Sigmoid colon (tissue), 7 donors: Measurements from ENCODE around the gene IPO11. TPM values are rescaled to one million over a fixed set of nuclear protein-coding genes. Genes with fewer than 3 reads are reported as not detected.

Experiments
- DNase-seq: peaks from one replicate; pipeline ENCODE4 v3.0.0-alpha.2; 2019
- H3K27ac ChIP-seq, 4 donors: fragments of 200-600 bp; sonication (generic); one replicate each; pipeline ENCODE4 v1.5.1; 2016 to 2019; ENCODE audit warnings: mild to moderate bottlenecking in 1 of 4
- H3K27me3 ChIP-seq, 3 donors: fragments of 200-600 bp; sonication (generic); one replicate each; pipeline ENCODE4 v1.5.1; 2019; ENCODE audit warnings: mild to moderate bottlenecking in 1 of 3
- H3K36me3 ChIP-seq, 4 donors: fragments of 200-600 bp; sonication (generic); one replicate each; pipeline ENCODE4 v1.5.1; 2016 to 2019
- H3K4me1 ChIP-seq, 4 donors: fragments of 200-600 bp; sonication (generic); one replicate each; pipeline ENCODE4 v1.5.1; 2017 to 2019
- H3K4me3 ChIP-seq, 4 donors: fragments of 200-600 bp; sonication (generic); one replicate each; pipeline ENCODE4 v1.5.1; 2017 to 2019; ENCODE audit warnings: mild to moderate bottlenecking in 2 of 4, moderate library complexity in 1 of 4
- H3K9me3 ChIP-seq, 4 donors: fragments of 200-600 bp in 3 of 4; sonication (generic) in 3 of 4; one replicate each; pipeline versions ENCODE4 v1.5.1 to v1.6.1; 2013 to 2019
- CTCF ChIP-seq, 4 experiments: fragments of 450-650 bp in 3 of 4; fragments of 200-600 bp in 1 of 4; IDR thresholded peaks; one replicate each; pipeline ENCODE4 v1.5.1; 2016 to 2019; ENCODE audit warnings: antibody characterized with exemption in 4 of 4, mild to moderate bottlenecking in 3 of 4, moderate library complexity in 2 of 4
- EP300 ChIP-seq, 4 donors: sonication (generic); formaldehyde crosslinking; IDR thresholded peaks; one replicate each; pipeline ENCODE4 v1.6.1; 2017; ENCODE audit warnings: antibody characterized with exemption in 4 of 4
- POLR2A ChIP-seq, 2 donors: fragments of 450-650 bp; IDR thresholded peaks; one replicate each; pipeline ENCODE4 v1.6.1; 2016; ENCODE audit warnings: antibody characterized with exemption in 2 of 2, mild to moderate bottlenecking in 2 of 2, moderate library complexity in 2 of 2
- POLR2AphosphoS5 ChIP-seq, 4 donors: sonication (generic); formaldehyde crosslinking; IDR thresholded peaks; one replicate each; pipeline ENCODE4 v1.6.1; 2017; ENCODE audit warnings: antibody characterized with exemption in 4 of 4
- WGBS, 2 donors: extraction: QIAGEN DNeasy Blood & Tissue Kit; methylation state at CpG; one replicate each; pipeline ENCODE4 v1.1.7; 2013; 5-methylcytosine and 5-hydroxymethylcytosine counted together
- intact Hi-C: fragments of 100-400 bp; cut with DNase I; formaldehyde crosslinking; loops from one replicate; pipeline ENCODE4 v1.15.1; 2023
- polyA plus RNA-seq, 3 donors: library from polyadenylated mRNA; stranded (reverse); fragments of 200-250 nt; gene quantifications; one replicate each; pipeline ENCODE4 v1.2.3, GENCODE V29; 2013
- total RNA-seq, 4 donors: library from RNA; depleted of rRNA; stranded (reverse); fragments of >200 nt; gene quantifications; one replicate each; pipeline ENCODE4 v1.1.0, GENCODE V29; 2016
- donor health status: healthy with polysubstance abuse.
- donor health status: Bipolar disorder and iron deficiency.
- donor health status: healthy.

The IPO11 gene
- total and polyA plus RNA-seq, 7 donors: 5.3 to 38.8 (median 20.9) TPM

- H3K4me3 ChIP-seq: no peak overlapping the region
- H3K4me1 ChIP-seq: no peaks in the 10 kb centered on the region
- H3K36me3 ChIP-seq: no peaks in the 10 kb centered on the region
- intact Hi-C loops: no loop called here
- no peak for DNase-seq
- no peak for TF ChIP-seq POLR2AphosphoS5 (IDR thresholded peaks at IDR 0.05)
- TF ChIP-seq POLR2A (IDR thresholded peaks at IDR 0.05): no peak
- no peak for TF ChIP-seq CTCF (IDR thresholded peaks at IDR 0.05)
- TF ChIP-seq EP300 (IDR thresholded peaks at IDR 0.05): no peak
- WGBS, 2 donors: 62 to 69% methylated on average over 4 of the region's 4 CpGs
- H3K9me3 ChIP-seq: no peaks in the 10 kb centered on the region
- no peak overlapping the region for H3K27ac ChIP-seq
- H3K27me3 ChIP-seq: no peaks in the 10 kb centered on the region
These were observed 237.0 kb downstream of the IPO11 start for GRCh38 chr5:62649476-62650113.

GRCh38 chr5:62650197-62650596, 237.6 kb downstream of the IPO11 start:
- Histone ChIP-seq H3K36me3 (no peaks in the 10 kb centered on the region), H3K27me3 (no peaks in the 10 kb centered on the region), H3K27ac (no peak overlapping the region), H3K9me3 (no peaks in the 10 kb centered on the region), H3K4me3 (no peak overlapping the region), H3K4me1 (no peaks in the 10 kb centered on the region)
- DNase-seq: no peak
- 82 to 93% methylated on average over 5 of the region's 5 CpGs for WGBS, 2 donors
- intact Hi-C loops: no loop called here
- no peak for TF ChIP-seq EP300 (IDR thresholded peaks at IDR 0.05)
- no peak for TF ChIP-seq CTCF (IDR thresholded peaks at IDR 0.05)
- TF ChIP-seq POLR2AphosphoS5 (IDR thresholded peaks at IDR 0.05): no peak
- no peak for TF ChIP-seq POLR2A (IDR thresholded peaks at IDR 0.05)

- TF ChIP-seq POLR2A (IDR thresholded peaks at IDR 0.05) (no peak), POLR2AphosphoS5 (IDR thresholded peaks at IDR 0.05) (no peak), CTCF (IDR thresholded peaks at IDR 0.05) (no peak)
- no peaks in the 10 kb centered on the region for H3K4me1 ChIP-seq
- DNase-seq: no peak
- H3K36me3 ChIP-seq: no peaks in the 10 kb centered on the region
- 68 to 70% methylated on average over 5 of the region's 5 CpGs for WGBS, 2 donors
- H3K27ac ChIP-seq: no peak overlapping the region
- no peak overlapping the region for H3K4me3 ChIP-seq
- H3K27me3 ChIP-seq: no peaks in the 10 kb centered on the region
- no peaks in the 10 kb centered on the region for H3K9me3 ChIP-seq
- intact Hi-C loops: no loop called here
These were observed 239.7 kb downstream of the IPO11 start for GRCh38 chr5:62652225-62652624.

GRCh38 chr5:62653001-62653863, 240.7 kb downstream of the IPO11 start:
- H3K36me3 ChIP-seq: no peaks in the 10 kb centered on the region
- no peaks in the 10 kb centered on the region for H3K9me3 ChIP-seq
- intact Hi-C loops: no loop called here
- WGBS, 2 donors: 61 to 75% methylated on average over 7 of the region's 7 CpGs
- H3K4me1 ChIP-seq: no peaks in the 10 kb centered on the region
- TF ChIP-seq CTCF (IDR thresholded peaks at IDR 0.05): no peak
- no peak for TF ChIP-seq POLR2A (IDR thresholded peaks at IDR 0.05)
- TF ChIP-seq POLR2AphosphoS5 (IDR thresholded peaks at IDR 0.05): no peak
- no peak for TF ChIP-seq EP300 (IDR thresholded peaks at IDR 0.05)
- H3K27ac ChIP-seq: no peak overlapping the region
- DNase-seq: no peak
- no peak overlapping the region for H3K4me3 ChIP-seq
- no peaks in the 10 kb centered on the region for H3K27me3 ChIP-seq
